ENCODE measurements around the gene CDH4.

Gene CDH4

GRCh38 chr20:61347443-61347842, 95.4 kb downstream of the CDH4 start (continued):
- TF ChIP-seq ZNF2 (tag by site-specific recombination; IDR thresholded peaks at IDR 0.05) (no peak), ZBTB11 (tag by site-specific recombination; conservative IDR thresholded peaks at IDR 0.05; ENCODE audit: low read depth) (no peak)

GRCh38 chr20:61349447-61350165, 97.5 kb downstream of the CDH4 start:
- TF ChIP-seq ZNF513 (tag by site-specific recombination; IDR thresholded peaks at IDR 0.05) (no peak), ZNF404 (tag by site-specific recombination; IDR thresholded peaks at IDR 0.05) (no peak), ZNF621 (tag by site-specific recombination; IDR thresholded peaks at IDR 0.05) (no peak), ZNF26 (tag by site-specific recombination; IDR thresholded peaks at IDR 0.05) (no peak), BCL11B (tag by site-specific recombination; IDR thresholded peaks at IDR 0.05; ENCODE audit: low read depth) (no peak), ZNF114 (tag by site-specific recombination; IDR thresholded peaks at IDR 0.05) (no peak), ZNF830 (tag by site-specific recombination; IDR thresholded peaks at IDR 0.05; ENCODE audit: low read depth) (no peak), ZEB2 (tag by site-specific recombination; IDR thresholded peaks at IDR 0.05) (no peak), BCL11A (tag by site-specific recombination; IDR thresholded peaks at IDR 0.05; ENCODE audit: low read depth) (no peak), ZNF174 (tag by site-specific recombination; IDR thresholded peaks at IDR 0.05) (no peak), SCRT1 (tag by site-specific recombination; IDR thresholded peaks at IDR 0.05; ENCODE audit: borderline replicate concordance) (no peak), PRDM1 (tag by site-specific recombination; IDR thresholded peaks at IDR 0.05) (no peak), ZNF561 (tag by site-specific recombination; IDR thresholded peaks at IDR 0.05; ENCODE audit: borderline replicate concordance) (no peak)
- ChIA-PET CTCF (no interaction called here), POLR2A (no interaction called here)
- no peaks in the 10 kb centered on the region for H3K36me3 ChIP-seq (ENCODE audit: control insufficient read depth in 2 of 2, insufficient read depth in 1 of 2, low read length in 2 of 2)
- no peak overlapping the region for H3K27ac ChIP-seq (ENCODE audit: extremely low read depth, low read depth, low read length)
- no peaks in the 10 kb centered on the region for H3K4me1 ChIP-seq (ENCODE audit: control insufficient read depth, insufficient read depth, low read length)
- no peaks in the 10 kb centered on the region for H3K9me3 ChIP-seq (ENCODE audit: control insufficient read depth, insufficient read depth, low read depth, low read length)
- H3K4me3 ChIP-seq (ENCODE audit: low read depth, low read length) = no peak overlapping the region

- Histone ChIP-seq H3K4me1 (ENCODE audit: control insufficient read depth, insufficient read depth, low read length) (no peaks in the 10 kb centered on the region), H3K36me3 (ENCODE audit: control insufficient read depth in 2 of 2, insufficient read depth in 1 of 2, low read length in 2 of 2) (no peaks in the 10 kb centered on the region), H3K9me3 (ENCODE audit: control insufficient read depth, insufficient read depth, low read depth, low read length) (no peaks in the 10 kb centered on the region), H3K4me3 (ENCODE audit: low read depth, low read length) (no peak overlapping the region), H3K27ac (ENCODE audit: extremely low read depth, low read depth, low read length) (no peak overlapping the region)
- ChIA-PET CTCF (interaction anchor here (0.7 kb wide), 1 partner anchor 16 kb away, joined by 3 read pairs; no protein-coding TSS in a partner anchor), POLR2A (no interaction called here)
- TF ChIP-seq ZIC2 (tag by site-specific recombination; IDR thresholded peaks at IDR 0.05) (0 out of 2 replicates have a peak, but pooled peaks have one; percentile 10), ZNF639 (tag by site-specific recombination; IDR thresholded peaks at IDR 0.05) (no peak)
Measured at GRCh38 chr20:61350500-61351250, 98.6 kb downstream of the CDH4 start.
